ENCODE results near the gene B4GALNT4.
"Not testable (repeated sequence)": the region's sequence is repeated elsewhere in the genome, so short reads cannot be mapped to it uniquely, and the experiment has no call there.

The B4GALNT4 gene

GRCh38 chr11:395866-396265, 26.6 kb downstream of the B4GALNT4 start:
- TF ChIP-seq CTCF (IDR thresholded peaks at IDR 0.05; ENCODE audit: extremely low read depth, insufficient read depth, missing control alignments), result no peak
- no peak for DNase-seq (ENCODE audit: low spot score)
- in situ Hi-C loops (cut with MboI; ENCODE audit: low pct_unique_long_range_greater_than_20kb, low sequenced_read_pairs, unreplicated experiment), result no loop called here

GRCh38 chr11:396511-396947, 27.2 kb downstream of the B4GALNT4 start:
- DNase-seq (ENCODE audit: low spot score), result peak; percentile 74
- TF ChIP-seq CTCF (IDR thresholded peaks at IDR 0.05; ENCODE audit: extremely low read depth, insufficient read depth, missing control alignments), result peak; percentile 18
- in situ Hi-C loops (cut with MboI; ENCODE audit: low pct_unique_long_range_greater_than_20kb, low sequenced_read_pairs, unreplicated experiment), result no loop called here

GRCh38 chr11:396948-397548, 27.7 kb downstream of the B4GALNT4 start:
- TF ChIP-seq CTCF (IDR thresholded peaks at IDR 0.05; ENCODE audit: extremely low read depth, insufficient read depth, missing control alignments), result peak; percentile 79

GRCh38 chr11:398826-399225, 29.5 kb downstream of the B4GALNT4 start:
- in situ Hi-C loops (cut with MboI; ENCODE audit: low pct_unique_long_range_greater_than_20kb, low sequenced_read_pairs, unreplicated experiment), result no loop called here
- TF ChIP-seq CTCF (IDR thresholded peaks at IDR 0.05; ENCODE audit: extremely low read depth, insufficient read depth, missing control alignments), result no peak
- no peak for DNase-seq (ENCODE audit: low spot score)

More at GRCh38 chr11:396948-397548, 27.7 kb downstream of the B4GALNT4 start:
- peak; percentile 95 for DNase-seq (ENCODE audit: low spot score)
- in situ Hi-C loops (cut with MboI; ENCODE audit: low pct_unique_long_range_greater_than_20kb, low sequenced_read_pairs, unreplicated experiment), result no loop called here

- in situ Hi-C loops (cut with MboI; ENCODE audit: low pct_unique_long_range_greater_than_20kb, low sequenced_read_pairs, unreplicated experiment), result no loop called here
- no peak for TF ChIP-seq CTCF (IDR thresholded peaks at IDR 0.05; ENCODE audit: extremely low read depth, insufficient read depth, missing control alignments)
- DNase-seq (ENCODE audit: low spot score), result no peak
These were observed 30.5 kb downstream of the B4GALNT4 start for GRCh38 chr11:399731-400211.

GRCh38 chr11:400241-400689, 31.0 kb downstream of the B4GALNT4 start:
- no peak for TF ChIP-seq CTCF (IDR thresholded peaks at IDR 0.05; ENCODE audit: extremely low read depth, insufficient read depth, missing control alignments)
- in situ Hi-C loops (cut with MboI; ENCODE audit: low pct_unique_long_range_greater_than_20kb, low sequenced_read_pairs, unreplicated experiment), result no loop called here

GRCh38 chr11:401196-401595, 31.9 kb downstream of the B4GALNT4 start:
- DNase-seq (ENCODE audit: low spot score); in situ Hi-C loops (cut with MboI; ENCODE audit: low pct_unique_long_range_greater_than_20kb, low sequenced_read_pairs, unreplicated experiment): not testable (repeated sequence)

More at GRCh38 chr11:400241-400689, 31.0 kb downstream of the B4GALNT4 start:
- DNase-seq (ENCODE audit: low spot score), result no peak
